Suppressor macrophage treated with lipopolysaccharide for 4 hours (primary cell): Measurements from ENCODE around the gene KIAA1958.
A peak's percentile ranks its signal among the peaks of the same experiment; 100 is the strongest.

Experiments used
- DNase-seq: peaks from one replicate; pipeline ENCODE4 v3.0.0-alpha.2; 2020

KIAA1958 gene

GRCh38 chr9:112531666-112532282 is 45.1 kb downstream of the KIAA1958 start:
- no peak for DNase-seq

DNA sequence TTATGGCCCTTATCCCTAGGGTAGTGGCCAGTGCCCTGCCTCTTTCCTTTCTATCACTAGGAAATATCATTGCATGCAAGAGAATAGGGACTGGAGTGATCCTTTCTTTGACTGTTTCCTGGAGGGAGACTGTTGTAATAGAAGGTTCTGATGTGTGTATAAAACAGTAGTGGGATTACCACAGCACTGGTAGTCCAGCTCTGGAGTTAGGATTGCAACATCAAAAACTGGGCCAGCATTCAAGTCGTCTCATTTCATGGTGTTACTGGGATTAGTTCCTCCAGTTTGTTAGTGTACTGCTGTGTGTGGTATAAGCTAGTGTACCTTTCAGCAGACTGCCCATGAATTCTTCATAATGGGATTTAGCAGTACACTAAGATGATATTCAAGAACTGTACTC is 45.8 kb downstream of the KIAA1958 start:
- DNase-seq, result peak; percentile 37

- no peak for DNase-seq
These were observed 47.0 kb downstream of the KIAA1958 start for GRCh38 chr9:112533660-112534059.

GRCh38 chr9:112535301-112535700 is 48.7 kb downstream of the KIAA1958 start:
- no peak for DNase-seq

DNA sequence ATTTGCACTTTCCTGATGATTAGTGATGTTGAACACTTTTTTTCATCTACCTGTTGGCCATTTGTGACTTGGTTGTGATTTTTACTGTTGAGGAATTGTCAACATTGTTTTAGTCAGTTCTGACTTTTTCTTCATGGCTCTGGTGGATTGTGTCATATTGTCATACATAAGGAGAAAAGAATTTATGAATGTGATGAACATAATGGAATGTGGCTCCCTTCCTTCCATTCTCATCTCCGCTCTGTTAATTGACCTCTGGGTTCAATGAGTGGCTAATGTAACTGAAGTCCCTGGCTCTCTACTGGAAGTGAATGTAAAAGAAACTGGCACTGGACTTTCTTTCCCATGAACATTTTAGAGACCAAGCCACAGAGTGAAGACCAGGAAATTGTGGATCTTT is 49.2 kb downstream of the KIAA1958 start:
- no peak for DNase-seq

- no peak for DNase-seq
These were observed 50.9 kb downstream of the KIAA1958 start for GRCh38 chr9:112537561-112537960.

DNA sequence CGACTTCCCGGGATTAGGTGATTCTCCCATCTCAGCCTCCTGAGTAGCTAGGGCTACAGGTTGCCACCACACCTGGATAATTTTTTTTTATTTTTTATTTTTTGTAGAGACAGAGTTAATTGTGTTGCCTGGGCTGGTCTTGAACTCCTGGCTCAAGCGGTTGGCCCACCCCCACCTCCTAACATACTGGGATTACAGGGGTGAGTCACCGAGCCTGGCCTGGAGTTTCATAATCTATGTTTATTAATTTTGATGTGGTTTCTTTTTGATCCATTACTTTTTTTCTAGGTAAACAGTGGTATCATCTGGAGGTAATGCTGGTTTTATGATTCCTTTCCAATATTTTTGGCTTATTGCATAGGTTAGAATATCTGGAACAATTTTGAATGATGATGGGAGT is 54.2 kb downstream of the KIAA1958 start:
- DNase-seq, result no peak

GRCh38 chr9:112541685-112542084 is 55.1 kb downstream of the KIAA1958 start:
- DNase-seq, result no peak

DNA sequence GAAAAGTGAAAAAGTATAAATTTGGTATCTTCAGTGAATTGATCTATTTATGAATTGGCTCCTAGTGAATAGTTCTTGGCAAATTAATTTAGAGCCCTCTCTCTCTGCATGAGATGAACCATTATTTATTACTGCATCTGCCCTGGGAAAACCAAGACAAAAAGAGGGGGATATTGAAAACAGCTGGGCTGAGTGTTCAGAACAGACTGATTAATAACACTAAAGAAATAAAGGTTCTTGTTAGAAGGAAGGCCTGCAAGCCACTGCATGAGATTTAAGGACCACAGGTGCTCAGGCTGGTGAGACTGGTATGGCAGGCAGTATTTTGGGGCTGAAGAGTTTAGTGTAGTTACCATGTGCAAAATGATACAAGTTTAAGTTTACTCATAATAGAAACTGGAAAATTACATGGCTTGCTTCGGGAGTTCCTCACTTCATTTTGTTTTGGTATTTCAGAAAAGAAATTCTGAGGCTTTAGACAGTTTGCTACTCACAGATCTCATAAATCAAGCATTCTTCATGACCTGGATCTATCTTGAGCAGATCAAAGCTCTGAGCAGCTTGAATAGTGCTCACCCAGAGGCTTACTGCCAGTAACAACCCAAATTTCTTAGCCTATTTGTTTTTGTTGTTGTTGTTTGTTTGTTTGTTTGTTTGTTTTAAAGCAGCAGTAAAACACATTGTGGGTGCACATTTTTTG is 56.1 kb downstream of the KIAA1958 start:
- DNase-seq, result no peak

DNA sequence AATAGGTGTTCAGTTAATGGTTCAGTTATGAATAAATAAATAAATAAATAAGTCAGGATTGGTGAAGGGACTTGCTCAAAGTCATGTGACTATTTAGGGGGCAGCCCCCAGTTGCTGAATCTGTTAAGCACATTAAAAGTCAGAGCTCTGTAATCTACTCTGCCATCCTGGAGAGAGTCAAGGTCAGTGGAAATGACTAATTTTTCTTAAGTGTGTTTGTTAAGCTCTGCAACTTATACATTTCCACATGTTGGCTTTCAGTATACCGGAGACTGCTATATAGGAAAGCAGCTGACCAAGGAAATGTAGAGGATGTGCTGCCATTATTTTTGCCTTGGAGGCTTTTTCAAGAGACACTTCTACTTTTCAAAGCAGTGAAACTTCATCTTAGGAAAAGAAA is 57.9 kb downstream of the KIAA1958 start:
- peak; percentile 8 for DNase-seq

- no peak for DNase-seq
These were observed 58.6 kb downstream of the KIAA1958 start for GRCh38 chr9:112545237-112545636.

DNA sequence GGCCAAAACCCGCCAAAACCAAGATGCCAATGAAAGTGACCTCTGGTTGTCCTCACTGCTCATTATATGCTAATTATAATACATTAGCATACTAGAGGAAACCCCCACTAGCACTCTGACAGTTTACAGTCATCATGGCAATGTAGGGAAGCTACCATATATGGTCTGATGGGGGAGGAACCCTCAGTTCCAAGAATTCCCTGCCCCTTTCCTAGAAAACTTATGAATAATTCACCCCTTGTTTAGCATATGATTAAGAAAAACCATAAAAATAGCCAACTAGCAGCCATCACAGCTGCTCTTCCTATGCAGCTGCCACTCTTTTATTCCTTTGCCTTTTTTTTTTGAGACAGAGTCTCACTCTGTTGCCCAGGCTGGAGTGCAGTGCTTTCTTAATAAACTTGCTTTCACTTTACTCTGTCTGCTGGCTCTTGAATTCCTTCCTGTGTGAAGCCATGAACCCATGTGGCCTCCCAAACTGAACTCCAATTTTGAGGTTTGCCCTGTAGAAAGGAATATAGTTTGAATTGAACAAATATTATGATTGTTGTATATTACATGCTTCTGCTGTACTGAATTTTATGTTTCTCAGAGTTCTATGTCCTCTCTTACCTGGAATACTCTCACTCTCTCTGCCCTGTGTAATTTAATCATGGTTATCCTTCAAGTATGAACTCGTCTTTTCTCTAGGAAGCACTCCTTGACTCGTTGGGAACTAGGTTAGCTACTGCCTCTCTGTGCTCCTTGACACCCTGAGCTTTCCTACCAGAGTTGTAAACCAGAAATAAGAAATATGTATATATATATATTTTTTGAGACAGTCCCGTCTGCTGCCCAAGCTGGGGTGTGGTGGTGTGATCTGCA is 59.8 kb downstream of the KIAA1958 start:
- DNase-seq, result peak; percentile 30

DNA sequence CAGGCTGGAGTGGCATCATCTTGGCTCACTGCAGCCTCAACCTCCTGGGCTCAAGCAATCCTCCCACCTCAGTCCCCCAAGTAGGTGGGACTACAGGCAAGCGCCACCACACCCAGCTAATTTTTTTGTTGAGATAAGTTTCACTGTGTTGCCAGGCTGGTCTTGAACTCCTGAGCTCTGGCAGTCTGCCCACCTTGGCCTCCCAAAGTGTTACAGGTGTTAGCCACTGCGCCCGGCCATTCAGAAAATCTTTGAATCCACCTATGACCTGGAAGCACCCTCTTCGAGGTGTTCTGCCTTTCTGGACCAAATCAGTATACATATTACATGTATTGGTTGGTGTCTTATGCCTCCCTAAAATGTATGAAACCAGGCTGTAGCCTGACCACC is 61.4 kb downstream of the KIAA1958 start:
- DNase-seq, result no peak

- peak; percentile 44 for DNase-seq
These were observed 62.4 kb downstream of the KIAA1958 start for GRCh38 chr9:112548836-112549595.

- no peak for DNase-seq
These were observed 63.9 kb downstream of the KIAA1958 start for GRCh38 chr9:112550531-112550930.

GRCh38 chr9:112551641-112552040 is 65.0 kb downstream of the KIAA1958 start:
- DNase-seq, result no peak

DNA sequence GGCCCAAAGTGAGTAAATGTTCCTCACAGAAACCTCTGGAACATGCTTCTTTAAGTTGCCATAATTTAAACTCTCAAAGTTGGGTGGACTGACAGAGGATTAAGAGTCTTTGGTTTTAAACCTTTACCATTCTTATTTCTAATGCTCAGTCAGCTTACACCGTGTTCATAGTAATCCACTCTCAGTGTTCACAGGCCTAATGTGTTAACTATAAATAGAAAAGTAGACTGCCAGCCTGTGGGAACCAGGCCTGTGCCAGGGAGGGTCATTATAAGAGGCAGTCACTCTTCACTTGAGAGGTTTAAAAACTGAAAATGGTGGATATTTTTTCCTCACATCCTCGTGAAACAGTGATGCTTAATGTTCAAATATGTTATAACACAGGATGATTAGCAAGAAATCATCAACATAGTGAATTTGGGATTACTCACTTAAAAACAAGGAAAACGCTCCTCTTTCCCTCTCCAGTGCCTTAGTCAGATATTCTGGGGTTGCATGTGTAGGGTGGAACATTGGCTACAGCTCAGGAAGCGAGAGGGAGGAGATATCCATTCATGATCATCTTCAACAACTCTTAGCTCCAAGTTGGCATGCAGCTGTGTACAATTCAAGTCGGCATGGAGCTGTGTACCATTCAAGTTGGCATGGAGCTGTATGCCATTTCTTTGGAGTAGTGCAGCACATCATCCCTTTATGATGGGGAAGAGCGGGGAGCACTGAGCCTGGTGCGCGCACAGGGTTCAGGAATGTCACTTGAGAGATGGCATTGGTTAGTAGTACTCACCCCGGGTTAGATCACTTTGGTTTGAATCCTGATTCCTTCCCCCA is 65.8 kb downstream of the KIAA1958 start:
- no peak for DNase-seq

DNA sequence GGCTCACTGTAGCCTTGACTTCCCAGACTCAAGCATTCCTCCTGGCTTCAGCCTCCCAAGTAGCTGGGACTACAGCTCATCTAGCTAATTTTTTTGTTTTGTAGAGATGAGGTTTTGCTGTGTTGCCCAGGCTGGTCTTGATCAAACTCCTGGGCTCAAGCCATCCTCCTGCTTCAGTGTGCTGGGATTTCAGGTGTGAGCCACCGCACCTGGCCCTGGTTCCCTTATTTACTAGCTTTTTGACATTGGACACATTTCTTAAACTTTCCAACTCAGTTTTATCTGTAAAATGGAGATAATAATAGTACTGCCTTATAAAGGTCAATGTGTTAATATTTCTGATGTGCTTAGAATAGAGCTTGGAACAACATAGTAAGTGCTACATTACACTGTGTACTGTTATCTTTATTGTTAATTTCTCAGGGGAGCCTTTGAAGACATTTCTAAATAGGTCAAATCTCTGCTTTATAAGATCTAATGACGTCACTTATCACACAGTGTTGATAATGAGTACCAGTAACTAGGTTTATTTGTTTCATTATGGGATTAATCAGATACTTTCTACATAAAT is 66.7 kb downstream of the KIAA1958 start:
- DNase-seq, result no peak

- DNase-seq, result no peak
These were observed 67.9 kb downstream of the KIAA1958 start for GRCh38 chr9:112554516-112554915.

- DNase-seq, result no peak
These were observed 68.5 kb downstream of the KIAA1958 start for GRCh38 chr9:112555101-112555643.

- no peak for DNase-seq
These were observed 69.3 kb downstream of the KIAA1958 start for GRCh38 chr9:112555844-112556482.
